PC-3 (cell line): ENCODE measurements around the gene MAP2K2. TPM values are rescaled to one million over a fixed set of nuclear protein-coding genes. Genes with fewer than 3 reads are reported as not detected.

Source experiments
- ATAC-seq: fragments of 200-7000 bp; cut with Tn5 transposase; 2 replicates; pipeline ENCODE4 v1.9.1; 2020; ENCODE audit warnings: mild to moderate bottlenecking, moderate library complexity
- BruUV-seq: library from RNA; stranded (reverse); fragments of 400-500 nt; replicated peaks from 2 replicates; lab custom pipeline; 2021; lab: Mats Ljungman, UMichigan
- CTCF ChIA-PET: fragments of 300-600 bp; sonication (Branson Sonifier 250); formaldehyde crosslinking; loops from one replicate; lab custom pipeline; 2022; ENCODE audit warnings: antibody characterized with exemption; lab: Charles Lee
- POLR2A ChIA-PET: fragments of 300-600 bp; sonication (Branson Sonifier 250); formaldehyde crosslinking; loops from one replicate; lab custom pipeline; 2022; ENCODE audit warnings: antibody characterized with exemption; ENCODE audit not compliant: unreplicated experiment; lab: Charles Lee
- DNase-seq: peaks from one replicate; pipeline ENCODE4 v3.0.0-alpha.2; 2015
- H2AFZ ChIP-seq: fragments of 300-600 bp; sonication (generic); 2 replicates; pipeline ENCODE4 v1.6.0; 2016; ENCODE audit warnings: antibody characterized with exemption, low read length
- H3F3A ChIP-seq: fragments of 300-600 bp; sonication (generic); one replicate; pipeline ENCODE4 v1.6.0; 2017; ENCODE audit warnings: antibody characterized with exemption, low read length, control low read depth, mild to moderate bottlenecking; ENCODE audit not compliant: unreplicated experiment
- H3K27ac ChIP-seq: fragments of 300-600 bp; sonication (generic); 2 replicates; pipeline ENCODE4 v1.5.1; 2016; ENCODE audit warnings: mild to moderate bottlenecking, low read length
- H3K27me3 ChIP-seq: fragments of 300-600 bp; sonication (generic); 2 replicates; pipeline ENCODE4 v1.6.1; 2016; ENCODE audit warnings: low read length, mixed read lengths
- H3K36me3 ChIP-seq: fragments of 300-600 bp; sonication (generic); 2 replicates; pipeline ENCODE4 v1.6.1; 2016; ENCODE audit warnings: low read depth, mixed run types, low read length, mixed read lengths
- H3K4me1 ChIP-seq: fragments of 300-600 bp; sonication (generic); 2 replicates; pipeline ENCODE4 v1.5.1; 2016; ENCODE audit warnings: low read length; ENCODE audit not compliant: insufficient read depth
- H3K4me2 ChIP-seq: fragments of 300-600 bp; sonication (generic); 2 replicates; pipeline ENCODE4 v1.6.0; 2016; ENCODE audit warnings: low read length
- H3K4me3 ChIP-seq: fragments of 300-600 bp; sonication (generic); 2 replicates; pipeline ENCODE4 v1.5.1; 2016; ENCODE audit warnings: mild to moderate bottlenecking, low read length, mixed read lengths
- H3K79me2 ChIP-seq: fragments of 300-600 bp; sonication (generic); 2 replicates; pipeline ENCODE4 v1.6.1; 2017; ENCODE audit warnings: low read length, mixed read lengths
- H3K9ac ChIP-seq: fragments of 300-600 bp; sonication (generic); 2 replicates; pipeline ENCODE4 v1.6.0; 2016; ENCODE audit warnings: mild to moderate bottlenecking, low read length
- H3K9me2 ChIP-seq: fragments of 300-600 bp; sonication (generic); replicated peaks from 2 replicates; pipeline ENCODE4 v1.6.1; 2016; ENCODE audit warnings: mixed run types, low read length, mixed read lengths
- H3K9me3 ChIP-seq: fragments of 300-600 bp; sonication (generic); 2 replicates; pipeline ENCODE4 v1.6.1; 2016; ENCODE audit warnings: low read length, mixed read lengths
- H4K20me1 ChIP-seq: fragments of 300-600 bp; sonication (generic); 2 replicates; pipeline ENCODE4 v1.6.1; 2016; ENCODE audit warnings: low read length, mixed read lengths
- EZH2 ChIP-seq: fragments of 300-600 bp; sonication (generic); IDR thresholded peaks from one replicate; pipeline ENCODE4 v1.6.1; 2017; ENCODE audit warnings: antibody characterized with exemption, mild to moderate bottlenecking, low read length; ENCODE audit not compliant: unreplicated experiment
- EZH2phosphoT487 ChIP-seq: fragments of 300-600 bp; sonication (generic); IDR thresholded peaks from 2 replicates; pipeline ENCODE4 v1.6.1; 2018; ENCODE audit warnings: mild to moderate bottlenecking, antibody characterized with exemption, low read length, borderline replicate concordance
- intact Hi-C: fragments of 100-400 bp; cut with micrococcal nuclease; formaldehyde crosslinking; loops from 2 replicates; pipeline ENCODE4 v1.9.0; 2023
- total RNA-seq: library from RNA; depleted of rRNA; stranded (reverse); fragments of >200 nt; gene quantifications from 2 replicates; pipeline ENCODE4 v1.2.3, GENCODE V29; 2014
- TF ChIP-seq, protein P1 (sequence below): fragments of 300-600 bp; sonication (generic); conservative IDR thresholded peaks from 2 replicates; pipeline ENCODE4 v1.5.1; 2017; ENCODE audit warnings: antibody characterized with exemption, low read depth, mild to moderate bottlenecking, low read length

The MAP2K2 gene
- total RNA-seq, 1 experiment from 2014 or later, result 229 TPM

DNA sequence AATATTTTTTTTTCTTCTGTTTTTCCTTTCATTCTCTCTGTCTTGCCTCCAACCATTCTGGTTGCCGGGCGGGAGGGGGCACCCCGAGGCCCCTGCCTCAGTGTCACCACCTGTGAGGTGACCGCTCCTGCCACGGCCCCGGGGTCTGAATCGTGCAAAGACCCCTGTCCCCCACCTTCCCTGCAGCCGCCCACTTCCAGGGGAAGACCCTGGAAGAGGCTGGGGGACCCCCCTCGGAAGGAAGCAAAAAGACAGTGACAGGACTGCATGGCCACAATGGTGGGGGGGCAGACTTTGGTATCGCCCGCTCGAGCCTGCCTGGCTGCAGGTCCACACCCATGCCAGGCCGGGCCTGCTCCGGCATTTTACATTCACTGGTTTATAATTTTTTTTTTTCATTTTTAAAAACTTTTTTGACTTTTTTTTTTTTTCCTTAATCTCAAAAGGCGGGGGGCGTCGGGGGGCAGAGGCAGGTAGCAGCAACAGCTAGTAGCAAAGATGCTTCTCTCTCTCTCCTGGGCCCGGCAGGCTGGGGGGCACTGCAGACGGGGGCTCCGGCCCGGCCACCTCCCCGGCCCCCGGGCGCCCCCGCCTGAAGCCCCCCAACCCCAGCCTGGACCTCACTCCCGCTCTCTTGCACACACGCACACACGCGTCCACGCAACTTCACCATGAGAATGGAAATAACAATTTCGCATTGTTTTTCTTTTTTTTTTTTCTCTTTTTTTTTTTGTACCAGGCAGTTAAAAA is 79.8 kb downstream of the MAP2K2 start:
- Histone ChIP-seq H2AFZ (no peak overlapping the region), H3K4me1 (0 out of 2 replicates have a peak, but pooled peaks cover 3% of the 10 kb centered on the region), H3K27ac (no peak overlapping the region), H3F3A (no peaks in the 10 kb centered on the region), H3K36me3 (no peaks in the 10 kb centered on the region), H3K27me3 (no peaks in the 10 kb centered on the region), H3K9ac (no peak overlapping the region), H3K4me2 (no peak overlapping the region), H4K20me1 (no peaks in the 10 kb centered on the region), H3K79me2 (peaks cover 17% of the 10 kb centered on the region), H3K4me3 (no peak overlapping the region), H3K9me2 (no peaks in the 10 kb centered on the region), H3K9me3 (no peaks in the 10 kb centered on the region)
- no TSS peak for BruUV-seq
- ChIA-PET POLR2A (interaction anchor here (0.6 kb wide), 1 partner anchor 34 kb away, joined by 3 read pairs; no protein-coding TSS in a partner anchor), CTCF (no interaction called here)
- intact Hi-C loops, result no loop called here
- TF ChIP-seq, protein P1, sequence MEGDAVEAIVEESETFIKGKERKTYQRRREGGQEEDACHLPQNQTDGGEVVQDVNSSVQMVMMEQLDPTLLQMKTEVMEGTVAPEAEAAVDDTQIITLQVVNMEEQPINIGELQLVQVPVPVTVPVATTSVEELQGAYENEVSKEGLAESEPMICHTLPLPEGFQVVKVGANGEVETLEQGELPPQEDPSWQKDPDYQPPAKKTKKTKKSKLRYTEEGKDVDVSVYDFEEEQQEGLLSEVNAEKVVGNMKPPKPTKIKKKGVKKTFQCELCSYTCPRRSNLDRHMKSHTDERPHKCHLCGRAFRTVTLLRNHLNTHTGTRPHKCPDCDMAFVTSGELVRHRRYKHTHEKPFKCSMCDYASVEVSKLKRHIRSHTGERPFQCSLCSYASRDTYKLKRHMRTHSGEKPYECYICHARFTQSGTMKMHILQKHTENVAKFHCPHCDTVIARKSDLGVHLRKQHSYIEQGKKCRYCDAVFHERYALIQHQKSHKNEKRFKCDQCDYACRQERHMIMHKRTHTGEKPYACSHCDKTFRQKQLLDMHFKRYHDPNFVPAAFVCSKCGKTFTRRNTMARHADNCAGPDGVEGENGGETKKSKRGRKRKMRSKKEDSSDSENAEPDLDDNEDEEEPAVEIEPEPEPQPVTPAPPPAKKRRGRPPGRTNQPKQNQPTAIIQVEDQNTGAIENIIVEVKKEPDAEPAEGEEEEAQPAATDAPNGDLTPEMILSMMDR, result no peak
- TF ChIP-seq EZH2, result no peak
- no peak for TF ChIP-seq EZH2phosphoT487
- ATAC-seq, result no peak
- DNase-seq, result no peak

DNA sequence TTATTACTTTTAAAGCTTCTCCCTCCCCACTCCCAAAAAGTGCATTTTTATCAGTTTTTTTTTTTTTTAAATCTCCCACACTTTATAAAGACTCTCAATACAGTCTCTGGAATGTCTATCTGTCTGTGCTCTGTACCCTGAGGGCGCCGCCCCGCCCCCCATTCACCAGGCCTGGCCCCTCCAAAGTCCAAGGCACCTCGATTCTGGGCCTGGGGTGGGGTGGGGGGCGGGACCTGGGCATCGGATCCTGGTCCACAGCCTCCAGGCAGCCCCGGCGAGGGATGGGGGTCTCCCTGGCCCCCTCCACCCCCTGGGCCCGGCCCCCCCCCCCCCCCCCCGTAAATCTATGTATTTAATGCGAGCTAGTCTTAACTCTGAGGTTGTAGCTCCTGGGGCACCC is 80.5 kb downstream of the MAP2K2 start:
- Histone ChIP-seq H3K9me2 (no peaks in the 10 kb centered on the region), H3K36me3 (no peaks in the 10 kb centered on the region), H3K27me3 (no peaks in the 10 kb centered on the region), H3K4me3 (no peak overlapping the region), H3K27ac (no peak overlapping the region), H3K79me2 (peaks cover 12% of the 10 kb centered on the region), H2AFZ (no peak overlapping the region), H3K9ac (no peak overlapping the region), H4K20me1 (no peaks in the 10 kb centered on the region), H3K9me3 (no peaks in the 10 kb centered on the region), H3K4me1 (0 out of 2 replicates have a peak, but pooled peaks cover 3% of the 10 kb centered on the region), H3F3A (no peaks in the 10 kb centered on the region), H3K4me2 (no peak overlapping the region)
- no peak for TF ChIP-seq EZH2
- TF ChIP-seq EZH2phosphoT487, result no peak
- TF ChIP-seq, protein P1, result no peak
- ChIA-PET POLR2A (interaction anchor here (0.6 kb wide), 1 partner anchor 34 kb away, joined by 3 read pairs; no protein-coding TSS in a partner anchor), CTCF (no interaction called here)
- no peak for ATAC-seq
- intact Hi-C loops, result no loop called here
- no TSS peak for BruUV-seq
- DNase-seq, result no peak

DNA sequence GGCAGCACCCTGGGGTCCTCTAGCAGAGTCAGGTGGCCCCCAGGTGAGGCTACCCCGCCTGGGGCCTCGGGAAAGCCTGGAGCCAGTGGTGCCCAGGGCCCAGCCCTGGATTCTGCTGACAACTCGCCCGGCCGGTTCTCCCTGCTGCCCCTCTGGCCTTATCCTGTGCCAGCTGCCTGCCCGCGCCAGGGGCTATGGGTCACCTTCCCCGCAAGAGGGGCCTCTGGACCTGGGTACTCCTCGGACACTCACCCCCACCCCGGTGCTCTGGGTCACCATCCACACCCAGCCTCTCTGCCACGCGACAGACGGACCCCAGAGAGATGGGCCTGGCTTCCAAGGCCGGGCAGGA is 81.2 kb downstream of the MAP2K2 start:
- H3K27me3 ChIP-seq, result no peaks in the 10 kb centered on the region

More for the DNA sequence above, 81.2 kb downstream of the MAP2K2 start:
- intact Hi-C loops, result no loop called here
- H3F3A ChIP-seq, result no peaks in the 10 kb centered on the region
- H3K9ac ChIP-seq, result no peak overlapping the region
- ATAC-seq (peak; percentile 38; the same call in 1 of the 2 replicates), DNase-seq (peak; percentile 32)
- no peaks in the 10 kb centered on the region for H3K9me2 ChIP-seq
- H3K4me3 ChIP-seq, result no peak overlapping the region
- no peak overlapping the region for H3K4me2 ChIP-seq
- TF ChIP-seq EZH2, result no peak
- TF ChIP-seq, protein P1, result no peak
- no peak for TF ChIP-seq EZH2phosphoT487
- H3K4me1 ChIP-seq, result 0 out of 2 replicates have a peak, but pooled peaks cover 3% of the 10 kb centered on the region
- H3K36me3 ChIP-seq, result no peaks in the 10 kb centered on the region
- H4K20me1 ChIP-seq, result no peaks in the 10 kb centered on the region
- CTCF ChIA-PET, result no interaction called here
- H3K79me2 ChIP-seq, result peaks cover 7% of the 10 kb centered on the region; the same call in 1 of the 2 replicates
- no peak overlapping the region for H2AFZ ChIP-seq
- no TSS peak for BruUV-seq
- H3K9me3 ChIP-seq, result no peaks in the 10 kb centered on the region
- POLR2A ChIA-PET, result no interaction called here
- H3K27ac ChIP-seq, result no peak overlapping the region
